Stimulated activated CD4-positive, alpha-beta T cell treated with anti-CD3 and anti-CD28 coated beads, Interleukin-15, amount 100 ng/mL, for 1 hour (primary cell): ENCODE data around the gene GNA12.

Experiments
- DNase-seq, 2 donors: peaks; one replicate each; pipeline ENCODE4 v3.0.0-alpha.2; 2020; ENCODE audit warnings: low read depth in 1 of 2, low spot score in 1 of 2

The GNA12 gene

DNA sequence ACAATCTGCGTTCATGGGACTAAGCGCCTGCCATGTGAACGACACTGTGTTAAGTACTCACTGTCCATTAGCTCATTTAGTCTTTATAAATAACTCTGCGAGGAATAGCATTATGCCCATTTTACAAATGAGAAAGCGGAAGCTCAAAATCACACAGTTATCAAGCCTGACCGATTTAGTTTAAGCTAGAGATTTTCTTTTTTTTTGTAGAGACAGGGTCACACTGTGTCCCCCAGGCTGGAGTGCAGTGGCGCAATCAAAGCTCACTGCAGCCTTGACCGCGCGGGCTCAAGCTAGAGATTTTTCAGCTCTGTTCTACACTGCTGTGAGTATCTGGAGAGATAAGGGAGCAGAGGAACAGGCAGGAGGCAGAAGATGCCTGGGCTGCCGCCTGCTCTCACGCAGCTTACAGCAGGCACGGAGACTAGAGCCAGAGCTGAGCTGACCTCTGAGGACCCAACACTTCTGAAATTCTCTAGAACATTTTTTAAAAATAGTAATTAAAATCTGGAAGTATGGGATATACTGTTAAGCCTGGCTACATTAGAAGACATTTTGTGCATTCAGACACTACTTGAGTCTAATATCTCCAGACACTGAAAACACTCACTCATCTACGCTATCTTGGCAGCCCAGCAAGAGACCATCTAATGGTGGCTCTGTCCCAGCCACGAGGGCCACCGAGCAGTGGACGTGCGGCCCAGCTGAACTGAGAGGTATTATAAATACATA is 38.7 kb downstream of the GNA12 start:
- no peak for DNase-seq

DNA sequence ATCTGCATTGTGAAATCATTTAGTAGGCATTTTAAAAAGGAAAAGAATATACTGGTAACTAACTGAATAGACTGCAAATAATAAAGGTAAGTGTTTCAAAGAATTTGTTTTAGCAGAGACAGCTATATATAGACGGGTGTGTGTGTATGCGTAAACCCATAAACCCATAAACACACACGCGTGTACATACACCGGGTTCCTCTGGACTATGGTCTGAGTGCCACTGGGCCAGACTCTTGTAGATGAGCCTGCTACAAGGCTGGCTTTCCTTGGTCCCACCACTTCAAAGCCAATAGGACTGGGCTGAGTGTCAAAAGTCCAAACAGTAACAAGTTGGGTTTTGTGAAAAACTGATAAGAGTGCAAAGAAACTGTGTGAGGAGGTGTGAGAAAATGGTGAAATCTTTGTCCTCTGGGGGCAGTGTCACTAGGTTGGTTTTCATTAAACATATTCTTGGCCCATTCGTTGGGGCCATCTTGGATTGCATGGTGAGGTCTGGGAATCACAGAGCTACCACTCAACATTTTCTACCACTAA is 39.8 kb downstream of the GNA12 start:
- no peak for DNase-seq

DNA sequence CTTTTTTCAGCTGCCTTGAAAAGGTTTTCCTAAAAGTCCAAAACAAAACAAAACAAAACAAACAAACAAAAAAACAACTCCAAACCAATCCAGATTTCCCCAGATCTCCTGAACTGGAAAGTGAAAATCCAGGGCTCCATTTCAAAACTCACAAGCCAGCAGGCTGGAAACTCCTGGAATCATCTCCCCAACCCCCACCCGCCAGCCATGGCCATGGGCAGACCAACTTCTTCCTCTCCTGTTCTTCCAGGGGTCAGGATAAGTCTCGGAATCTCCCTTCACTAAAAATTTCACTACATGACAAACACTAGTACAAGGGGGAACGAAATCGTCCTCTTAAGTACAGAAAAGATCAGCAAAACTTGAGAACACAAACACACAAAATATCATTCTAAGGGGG is 40.4 kb downstream of the GNA12 start:
- no peak for DNase-seq

DNA sequence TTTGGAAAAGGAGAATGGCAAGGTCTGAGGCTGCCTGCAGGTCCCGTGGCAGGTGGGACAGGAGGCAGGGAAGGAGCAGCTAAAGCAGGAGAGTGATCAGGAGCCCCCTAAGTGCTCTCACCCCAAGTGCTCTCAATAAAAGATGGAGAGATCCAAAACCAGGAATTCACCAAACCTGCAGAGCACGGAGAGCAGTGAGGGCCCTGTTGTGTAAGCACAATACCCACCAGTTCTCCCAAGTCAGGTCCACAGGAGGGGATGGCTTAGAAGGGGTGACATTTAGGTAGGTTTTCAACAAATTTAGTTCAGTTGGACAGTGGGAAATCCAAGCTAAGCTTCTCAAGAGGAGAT is 40.8 kb downstream of the GNA12 start:
- no peak for DNase-seq

DNA sequence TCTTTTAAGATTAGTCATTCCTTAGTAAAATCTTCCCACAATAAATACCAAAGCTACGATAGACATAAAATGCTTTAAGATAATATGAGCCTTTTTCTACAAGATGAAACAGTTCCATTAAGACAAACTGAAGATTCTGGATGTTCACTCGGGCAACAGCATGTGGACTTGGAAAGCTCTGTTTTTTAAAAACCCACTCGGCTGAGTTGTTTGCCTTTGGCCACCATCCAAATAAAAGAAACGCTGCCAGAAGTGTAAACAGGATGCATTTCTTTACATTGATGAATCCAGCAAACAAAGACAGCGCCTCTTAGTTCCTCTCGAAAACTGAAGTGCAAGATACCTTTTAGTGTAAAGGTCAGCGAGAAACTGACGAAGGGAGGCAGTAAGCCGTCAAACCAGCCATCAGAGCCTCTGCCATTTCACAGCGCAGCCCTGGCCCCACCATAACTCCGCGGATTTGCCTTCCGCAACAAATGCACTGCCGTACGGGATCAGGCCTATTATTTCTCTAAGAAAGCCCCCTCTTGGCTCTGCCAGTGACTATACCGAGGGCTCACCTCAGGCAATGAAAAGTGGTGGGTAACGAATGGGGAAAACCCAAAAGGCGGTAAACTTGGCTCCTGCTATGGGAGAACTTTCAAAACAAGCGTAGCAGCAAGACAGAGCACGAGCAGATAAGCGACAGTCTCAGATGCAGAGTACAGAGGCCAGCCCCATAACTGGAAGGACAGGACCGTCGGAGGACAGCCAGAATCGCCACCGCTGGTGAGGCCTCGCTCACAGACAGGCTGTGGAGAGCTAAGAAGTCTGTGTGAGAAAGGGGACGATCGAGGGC is 41.4 kb downstream of the GNA12 start:
- DNase-seq: no peak

DNA sequence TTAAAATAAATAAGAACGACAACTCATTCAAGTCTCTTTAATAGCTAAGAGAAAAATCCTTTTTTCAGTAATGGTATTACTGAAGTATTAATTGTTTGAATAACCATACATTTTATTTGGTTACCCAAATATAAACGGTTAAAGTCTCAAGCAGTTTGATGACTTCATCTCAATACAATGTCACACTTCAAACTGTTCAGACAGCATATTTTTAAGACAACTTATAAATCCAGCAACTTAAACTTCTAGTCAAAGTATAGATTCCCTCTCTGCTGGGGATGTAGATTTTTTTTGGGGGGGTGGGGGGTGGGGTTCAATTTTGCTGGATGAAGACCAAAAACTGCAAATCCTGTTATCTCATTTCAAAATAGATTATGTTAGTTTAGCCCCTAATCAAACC is 42.0 kb downstream of the GNA12 start:
- DNase-seq: no peak

DNA sequence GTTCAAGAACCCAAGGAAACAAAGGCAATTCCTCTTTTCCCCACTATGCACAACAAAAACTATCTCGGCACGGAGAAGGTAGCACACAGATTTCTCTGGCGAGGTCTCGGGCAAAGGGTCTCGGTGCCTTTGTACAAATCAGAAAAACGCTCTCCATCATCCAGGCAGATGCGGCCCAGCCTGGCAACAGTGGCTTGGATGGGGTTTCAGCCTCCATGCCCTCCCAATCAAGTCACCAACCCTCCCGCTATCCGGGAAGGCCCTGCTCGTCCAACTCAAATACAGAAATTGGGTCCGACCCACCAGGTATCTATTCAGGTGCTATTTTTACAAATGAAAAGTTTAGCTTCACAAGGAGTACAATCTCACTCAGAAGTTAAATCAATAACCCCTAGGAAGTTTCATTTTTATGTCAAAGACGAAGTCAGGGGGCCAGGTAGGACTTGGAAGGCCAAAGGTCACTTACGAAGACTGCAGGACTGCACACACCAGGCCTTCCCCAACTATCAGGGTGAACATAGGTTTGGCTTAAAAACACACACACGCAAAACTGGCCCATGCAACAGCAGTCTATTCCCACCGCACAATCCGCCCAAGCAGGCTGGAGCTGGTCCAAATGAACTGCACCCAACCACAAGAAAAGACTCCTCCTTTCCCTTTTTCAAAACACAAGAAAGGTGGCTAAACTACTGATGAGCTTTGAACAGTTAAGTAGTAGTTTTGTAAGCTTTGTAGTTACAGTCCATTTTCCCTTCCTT is 43.0 kb downstream of the GNA12 start:
- DNase-seq: no peak

DNA sequence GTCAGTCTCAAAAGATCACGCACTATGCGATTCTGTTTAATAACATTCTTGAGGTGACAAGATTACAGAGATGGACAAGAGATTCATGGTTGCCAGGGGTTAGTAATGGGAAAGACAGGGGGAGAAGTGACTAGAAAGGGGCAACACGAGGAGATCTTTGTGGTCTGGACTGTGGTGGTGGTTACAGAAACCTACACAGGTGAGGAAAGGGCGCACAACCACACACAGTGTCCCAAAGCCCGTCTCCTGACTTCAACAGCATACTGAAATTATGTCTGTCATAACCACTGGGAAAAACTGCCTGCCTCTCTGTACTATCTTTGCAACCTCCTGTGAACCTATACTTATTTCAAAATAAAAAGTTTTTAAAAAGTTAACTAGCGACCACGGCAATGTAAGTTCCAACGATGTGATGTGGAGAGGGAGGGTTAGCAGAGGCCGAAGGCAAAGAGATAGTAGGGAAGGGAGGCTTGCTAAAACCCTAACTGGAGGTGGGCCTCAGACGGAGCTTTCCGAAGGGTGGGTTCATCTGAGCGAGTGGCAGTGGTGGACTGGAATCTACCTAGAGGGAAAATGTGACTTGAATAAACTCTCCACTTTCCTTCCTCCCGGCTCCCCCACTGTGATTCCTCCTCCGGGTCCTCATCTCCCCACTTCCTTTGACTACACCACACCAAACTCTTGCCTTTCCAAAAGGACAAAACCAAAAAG is 43.7 kb downstream of the GNA12 start:
- DNase-seq: no peak

DNA sequence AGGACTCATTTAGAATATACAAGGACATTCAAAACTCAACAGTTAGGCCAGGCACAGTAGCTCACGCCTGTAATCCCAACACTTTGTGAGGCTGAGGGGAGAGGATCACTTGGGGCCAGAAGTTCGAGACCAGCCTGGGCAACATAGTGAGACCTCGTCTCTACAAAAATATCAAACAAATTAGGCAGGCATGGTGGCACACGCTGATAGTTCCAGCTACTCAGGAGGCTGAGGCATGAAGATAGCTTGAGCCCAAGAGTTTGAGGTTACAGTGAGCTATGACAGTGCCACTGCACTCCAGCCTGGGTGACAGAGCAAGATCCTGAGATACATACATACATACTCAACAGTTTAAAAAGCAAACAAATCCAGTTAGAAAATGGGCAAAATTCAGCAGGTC is 44.9 kb downstream of the GNA12 start:
- DNase-seq: no peak

DNA sequence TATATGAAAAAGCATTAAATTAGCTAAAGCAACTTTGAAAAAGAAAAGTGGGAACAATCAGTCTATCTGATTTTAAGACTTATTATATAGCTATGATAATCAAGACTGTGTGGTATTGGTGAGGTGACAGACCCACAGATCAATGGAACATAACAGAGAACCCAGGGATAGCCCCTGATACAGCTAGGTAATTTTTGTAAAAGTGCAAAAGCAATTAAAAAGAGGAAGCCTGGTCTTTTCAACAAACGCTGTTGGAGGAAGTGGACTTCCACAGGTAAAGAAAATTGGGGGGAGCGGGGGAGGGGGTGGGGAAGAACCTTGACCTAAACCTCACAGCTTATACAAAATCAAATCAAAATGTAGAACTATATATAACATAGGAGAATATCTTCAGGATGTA is 45.4 kb downstream of the GNA12 start:
- no peak for DNase-seq

DNA sequence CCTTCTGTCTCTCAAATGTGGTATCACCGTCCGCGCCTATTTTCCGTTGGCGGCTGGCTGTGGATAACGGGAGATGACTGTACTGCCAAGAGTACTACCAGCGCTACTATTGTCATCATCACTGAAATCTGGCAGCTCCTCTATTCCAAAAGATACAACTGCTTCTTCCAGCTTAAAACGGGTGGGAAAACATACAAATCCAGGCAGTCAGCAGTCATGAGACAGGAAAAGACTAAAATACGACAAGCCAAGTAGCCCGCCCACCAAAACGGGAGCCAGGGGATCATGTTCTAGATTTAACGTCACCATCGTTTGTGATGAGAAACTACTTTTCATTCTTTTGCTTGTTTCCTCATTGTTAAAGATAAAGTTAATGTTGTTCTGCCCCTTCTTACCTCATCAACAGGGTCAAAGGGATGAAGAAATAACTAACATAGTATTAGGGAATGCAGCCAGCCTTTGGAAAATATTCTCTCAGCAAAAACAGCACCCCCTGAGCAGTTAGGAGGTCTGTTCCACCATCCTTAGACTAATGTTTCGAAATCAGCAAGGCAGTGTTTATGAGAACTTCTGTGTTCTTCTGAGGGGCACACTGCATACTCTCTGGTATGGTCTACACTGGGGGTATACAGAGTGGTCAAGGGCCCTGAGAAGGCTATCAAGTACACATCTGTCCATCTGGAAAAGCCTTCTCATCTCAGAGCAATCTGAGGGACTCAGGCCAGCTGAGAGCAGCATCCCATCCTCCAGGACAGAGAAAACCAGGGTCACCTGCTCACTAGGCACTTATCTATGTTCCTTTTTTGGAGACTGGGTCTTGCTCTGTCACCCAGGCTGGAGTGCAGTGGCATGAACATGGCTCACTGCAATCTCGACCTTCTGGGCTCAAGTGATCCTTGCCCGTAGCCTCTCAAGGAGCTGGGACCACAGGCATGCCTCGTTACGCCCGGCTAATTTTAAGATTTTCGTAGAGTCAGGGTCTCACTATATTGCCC is 47.5 kb downstream of the GNA12 start:
- DNase-seq: no peak

DNA sequence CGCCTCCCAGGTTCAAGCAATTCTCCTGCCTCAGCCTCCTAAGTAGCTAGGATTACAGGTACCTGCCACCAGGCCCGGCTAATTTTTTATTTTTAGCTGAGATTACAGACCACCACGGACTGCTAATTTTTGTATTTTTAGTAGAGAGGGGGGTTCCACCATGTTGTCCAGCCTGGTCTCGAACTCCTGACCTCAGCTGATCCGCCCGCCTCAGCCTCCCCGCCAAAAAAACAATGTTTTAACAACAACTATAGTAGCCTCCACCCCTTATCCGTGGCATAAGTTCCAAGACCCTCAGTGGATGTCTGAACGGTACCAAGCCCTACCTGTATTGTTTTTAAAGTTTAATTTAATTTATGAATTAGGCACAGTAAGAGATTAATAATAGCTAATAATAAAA is 48.2 kb downstream of the GNA12 start:
- no peak for DNase-seq

DNA sequence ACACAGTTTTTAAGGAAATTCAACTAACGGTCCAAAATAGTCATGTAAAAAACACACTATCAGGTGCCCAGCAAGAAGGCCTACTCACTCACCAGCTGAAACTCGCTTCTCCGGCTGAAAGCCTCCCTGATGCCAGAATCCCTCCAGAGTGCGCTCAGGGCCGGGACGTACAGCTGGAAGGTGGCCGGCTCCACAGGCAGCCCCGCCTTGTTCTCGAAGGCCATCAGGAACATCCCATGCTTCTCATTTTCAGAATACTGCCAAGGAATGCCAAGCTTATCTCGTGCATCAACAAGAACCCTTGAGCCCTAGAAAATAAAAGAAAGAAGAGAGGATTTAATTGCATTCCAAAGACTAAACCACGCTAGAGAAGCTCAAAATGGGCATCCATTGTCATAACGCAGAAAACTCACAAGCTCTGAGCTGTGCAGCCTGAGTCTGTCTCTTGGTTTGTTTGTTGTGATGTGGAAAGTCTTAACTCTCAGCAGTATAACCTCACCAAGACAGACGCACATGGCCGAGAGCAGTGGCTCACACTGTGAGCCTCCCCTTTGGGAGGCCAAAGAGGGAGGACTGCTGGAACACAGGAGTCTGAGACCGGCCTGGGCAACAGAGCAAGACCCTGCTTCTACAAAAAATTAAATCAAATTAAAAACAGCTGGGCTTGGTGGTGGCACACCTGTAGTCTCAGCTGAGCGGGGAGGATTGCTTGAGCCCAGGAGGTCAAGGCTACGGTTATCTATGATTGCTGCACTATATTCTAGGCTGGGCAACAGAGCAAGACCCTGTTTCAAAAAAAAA is 49.1 kb downstream of the GNA12 start:
- DNase-seq: no peak

DNA sequence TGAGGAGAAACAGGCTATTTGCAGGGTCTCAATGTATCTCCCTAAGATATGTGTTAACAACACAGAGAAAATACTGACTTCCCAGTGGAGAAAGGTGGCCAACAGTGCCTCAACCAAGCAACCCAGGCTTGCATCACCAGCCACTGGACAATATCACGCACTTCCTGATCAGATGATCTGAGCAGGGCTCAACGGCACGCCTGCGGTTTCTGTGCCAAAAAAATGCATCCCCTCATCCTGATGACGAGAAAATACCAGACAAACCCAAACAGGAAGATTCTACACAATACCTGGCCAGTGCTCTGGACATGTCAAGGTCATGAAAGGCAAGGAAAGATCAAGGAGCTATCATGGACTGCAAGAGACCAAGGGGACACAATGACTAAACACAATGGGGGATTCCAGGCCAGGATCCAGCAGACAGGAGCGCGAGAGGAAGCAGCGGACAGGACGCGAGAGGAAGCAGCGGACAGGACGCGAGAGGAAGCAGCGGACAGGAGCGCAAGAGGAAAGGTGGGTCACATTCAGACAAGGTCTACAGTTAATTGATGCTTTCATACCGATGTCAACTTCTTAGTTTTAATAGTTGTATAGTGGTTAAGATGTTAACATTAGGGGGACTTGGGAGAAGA is 51.1 kb downstream of the GNA12 start:
- no peak for DNase-seq

DNA sequence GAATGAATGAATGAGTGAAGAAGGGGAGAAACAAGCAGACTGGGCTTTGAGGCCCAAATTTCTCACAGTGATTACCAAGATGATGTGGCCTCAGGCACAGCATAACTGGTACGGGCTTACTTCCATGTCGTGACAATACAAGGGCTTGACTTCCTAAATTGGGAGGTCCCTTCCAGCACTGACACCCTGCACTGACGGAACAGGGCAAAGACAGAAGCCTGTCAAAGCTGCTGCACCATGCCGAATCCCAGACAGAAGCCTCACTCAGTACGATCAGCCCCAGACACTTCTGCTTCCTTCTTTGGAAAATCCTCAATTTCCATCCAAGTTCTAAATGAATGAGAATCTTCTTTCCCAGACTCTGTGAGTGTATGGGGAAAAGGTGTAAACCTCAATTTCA is 51.9 kb downstream of the GNA12 start:
- DNase-seq: no peak

DNA sequence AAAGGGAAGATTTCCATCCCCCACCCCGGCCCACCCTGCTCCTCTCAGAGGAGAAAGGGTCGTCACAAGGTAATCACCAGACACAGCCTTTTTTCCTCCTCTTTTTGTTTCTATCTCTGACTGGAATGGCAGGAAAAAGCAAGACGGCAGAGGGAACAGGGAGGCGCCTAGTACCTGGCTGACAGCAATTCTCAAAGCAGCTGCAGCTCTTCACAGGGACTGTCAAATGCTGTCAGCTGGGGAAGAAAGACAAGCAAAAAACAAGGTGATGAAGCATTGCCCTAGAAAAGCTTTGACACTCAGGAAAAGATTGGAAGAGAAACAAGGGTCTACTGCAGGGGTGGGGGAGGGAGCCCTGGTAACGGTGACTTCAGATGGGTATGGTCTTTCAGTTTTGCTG is 52.7 kb downstream of the GNA12 start:
- DNase-seq: no peak

DNA sequence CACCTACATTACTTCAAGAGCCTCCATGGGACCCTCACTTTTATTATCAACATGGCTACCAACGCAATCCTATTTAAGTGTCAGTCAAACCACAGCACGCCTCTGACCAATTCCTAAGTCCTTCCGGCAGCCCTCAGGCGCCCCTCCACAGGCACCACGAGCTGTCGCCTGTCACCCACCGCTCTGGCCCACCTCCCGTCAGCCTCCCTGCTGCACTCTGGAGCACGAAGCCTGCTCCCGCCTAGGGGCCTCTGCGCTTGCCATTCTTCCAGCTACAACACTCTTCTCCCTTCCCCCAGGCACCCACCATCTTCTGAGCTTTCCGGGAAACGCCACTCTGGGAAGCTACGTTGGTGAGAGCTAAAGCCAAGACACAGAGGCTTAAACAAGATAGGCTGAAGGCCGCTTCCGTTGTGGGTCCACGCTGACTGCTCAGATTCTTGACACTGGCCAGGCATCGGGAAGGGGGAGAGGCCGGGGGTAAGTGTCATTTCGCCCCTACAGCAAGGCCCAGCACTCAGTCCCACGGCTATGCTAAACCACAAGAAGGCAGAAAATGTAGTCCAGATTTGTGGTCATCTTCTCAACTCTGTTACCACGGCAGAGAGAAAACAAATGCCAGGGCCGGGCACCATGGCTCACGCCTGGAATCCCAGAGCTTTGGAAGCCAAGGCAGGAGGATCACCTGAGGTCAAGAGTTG is 56.7 kb downstream of the GNA12 start:
- no peak for DNase-seq

DNA sequence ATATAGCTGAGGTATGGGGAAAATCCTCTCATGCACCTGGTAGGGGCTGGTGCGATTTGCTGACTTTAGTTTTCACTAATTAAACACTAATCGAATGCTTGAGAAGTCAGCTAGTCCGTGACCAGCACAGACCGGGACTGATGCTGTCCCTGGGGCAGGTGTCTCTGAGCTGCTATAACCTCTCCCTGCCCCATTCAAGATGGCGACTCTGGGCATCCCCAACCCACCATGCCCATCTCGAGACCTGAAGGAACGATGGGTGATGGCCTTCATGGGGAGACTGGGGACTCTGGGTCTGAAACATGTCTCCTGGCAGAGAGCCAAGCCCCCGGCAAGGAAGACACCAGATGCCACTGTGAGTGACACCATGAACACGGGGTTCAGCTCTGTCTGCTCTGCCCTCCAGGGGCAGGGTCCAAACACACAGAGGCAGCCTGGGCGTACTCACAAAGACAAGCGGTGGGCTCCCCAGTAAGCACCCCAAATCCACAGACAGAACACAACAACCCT is 57.4 kb downstream of the GNA12 start:
- no peak for DNase-seq
